ENCODE measurements around the gene AMOTL1. TPM values are rescaled to one million over a fixed set of nuclear protein-coding genes. Genes with fewer than 3 reads are reported as not detected.
"Not testable (repeated sequence)": the region's sequence is repeated elsewhere in the genome, so short reads cannot be mapped to it uniquely, and the experiment has no call there.

The AMOTL1 gene
- total and polyA plus RNA-seq, 3 experiments from 2014 or later: 0.12 to 0.78 (median 0.50) TPM

DNA sequence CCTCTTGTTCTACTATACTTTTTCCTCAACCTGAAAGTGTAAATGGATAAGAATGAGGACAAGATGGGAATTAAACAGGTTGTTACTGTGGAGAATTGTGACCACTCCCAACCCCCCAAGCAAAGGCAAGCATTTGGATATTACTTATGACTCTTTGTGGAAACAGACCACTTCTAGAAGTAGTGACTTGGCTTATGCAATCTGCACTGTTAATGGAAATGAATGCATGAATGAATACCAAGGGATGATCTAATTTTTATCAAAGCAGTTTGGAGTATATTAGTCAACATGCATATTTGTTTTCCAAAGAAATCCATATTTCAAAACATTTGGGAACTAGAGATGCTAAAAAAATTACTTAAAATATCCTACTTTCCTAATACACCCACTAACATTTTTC lies 35.3 kb downstream of the AMOTL1 start:
- Mint-ChIP-seq H3K4me1 (no peaks in the 10 kb centered on the region), H3K4me3 (no peak overlapping the region), H3K27me3 (peaks cover 3 to 17% of the 10 kb centered on the region in 2 donors), H3K27ac (peak overlapping the region in 1 of 8 donors; percentile 51), H3K9me3 (no peaks in the 10 kb centered on the region), H3K36me3 (no peaks in the 10 kb centered on the region)
- Histone ChIP-seq H3K27me3 (ENCODE audit: insufficient read depth, low read length, poor library complexity, severe bottlenecking) (no peaks in the 10 kb centered on the region), H3K36me3 (ENCODE audit: insufficient read depth, low read length) (no peaks in the 10 kb centered on the region), H3K4me1 (ENCODE audit: insufficient read depth, low read length) (no peaks in the 10 kb centered on the region), H3K9me3 (ENCODE audit: low read length) (no peaks in the 10 kb centered on the region), H3K4me3 (ENCODE audit: low read length) (no peak overlapping the region), H3K27ac (ENCODE audit: low read depth, low read length) (no peak overlapping the region)
- POLR2A ChIA-PET: no interaction called here
- CTCF ChIA-PET: no interaction called here
- DNase-seq: no peak

- no peaks in the 10 kb centered on the region for H3K9me3 ChIP-seq (ENCODE audit: low read length)
- no peaks in the 10 kb centered on the region for H3K4me1 Mint-ChIP-seq
- no peak overlapping the region for H3K27ac ChIP-seq (ENCODE audit: low read depth, low read length)
- H3K36me3 Mint-ChIP-seq: no peaks in the 10 kb centered on the region
- H3K4me3 ChIP-seq (ENCODE audit: low read length): no peak overlapping the region
- H3K27me3 Mint-ChIP-seq: peaks cover 3 to 23% of the 10 kb centered on the region in 2 donors
- H3K27ac Mint-ChIP-seq: no peak overlapping the region
- POLR2A ChIA-PET: no interaction called here
- no peak for DNase-seq
- no peaks in the 10 kb centered on the region for H3K9me3 Mint-ChIP-seq
- CTCF ChIA-PET: no interaction called here
- no peaks in the 10 kb centered on the region for H3K36me3 ChIP-seq (ENCODE audit: insufficient read depth, low read length)
- H3K4me3 Mint-ChIP-seq: no peak overlapping the region
- no peaks in the 10 kb centered on the region for H3K27me3 ChIP-seq (ENCODE audit: insufficient read depth, low read length, poor library complexity, severe bottlenecking)
- no peaks in the 10 kb centered on the region for H3K4me1 ChIP-seq (ENCODE audit: insufficient read depth, low read length)
These were observed 36.7 kb downstream of the AMOTL1 start for GRCh38 chr11:94804874-94805273.

GRCh38 chr11:94806014-94806413 lies 37.9 kb downstream of the AMOTL1 start:
- Mint-ChIP-seq H3K4me1 (no peaks in the 10 kb centered on the region), H3K27me3 (peaks cover 3 to 31% of the 10 kb centered on the region in 2 donors), H3K4me3 (no peak overlapping the region), H3K36me3 (no peaks in the 10 kb centered on the region), H3K27ac (no peak overlapping the region), H3K9me3 (no peaks in the 10 kb centered on the region)
- H3K4me1 ChIP-seq (ENCODE audit: insufficient read depth, low read length): no peaks in the 10 kb centered on the region
- no peak overlapping the region for H3K4me3 ChIP-seq (ENCODE audit: low read length)
- no peaks in the 10 kb centered on the region for H3K27me3 ChIP-seq (ENCODE audit: insufficient read depth, low read length, poor library complexity, severe bottlenecking)
- ChIA-PET CTCF (no interaction called here), POLR2A (no interaction called here)
- no peak overlapping the region for H3K27ac ChIP-seq (ENCODE audit: low read depth, low read length)
- H3K9me3 ChIP-seq (ENCODE audit: low read length): no peaks in the 10 kb centered on the region
- no peaks in the 10 kb centered on the region for H3K36me3 ChIP-seq (ENCODE audit: insufficient read depth, low read length)
- no peak for DNase-seq

GRCh38 chr11:94806419-94806818 lies 38.3 kb downstream of the AMOTL1 start:
- CTCF ChIA-PET: no interaction called here
- Histone ChIP-seq H3K27me3 (ENCODE audit: insufficient read depth, low read length, poor library complexity, severe bottlenecking) (no peaks in the 10 kb centered on the region), H3K4me1 (ENCODE audit: insufficient read depth, low read length) (no peaks in the 10 kb centered on the region), H3K9me3 (ENCODE audit: low read length) (no peaks in the 10 kb centered on the region), H3K4me3 (ENCODE audit: low read length) (no peak overlapping the region), H3K27ac (ENCODE audit: low read depth, low read length) (no peak overlapping the region), H3K36me3 (ENCODE audit: insufficient read depth, low read length) (no peaks in the 10 kb centered on the region)
- no peak for DNase-seq
- no peak overlapping the region for H3K27ac Mint-ChIP-seq
- POLR2A ChIA-PET: no interaction called here
- no peaks in the 10 kb centered on the region for H3K4me1 Mint-ChIP-seq
- H3K36me3 Mint-ChIP-seq: no peaks in the 10 kb centered on the region
- H3K27me3 Mint-ChIP-seq: peaks cover 1 to 28% of the 10 kb centered on the region in 2 donors
- H3K4me3 Mint-ChIP-seq: no peak overlapping the region
- no peaks in the 10 kb centered on the region for H3K9me3 Mint-ChIP-seq

- Histone ChIP-seq H3K27me3 (ENCODE audit: insufficient read depth, low read length, poor library complexity, severe bottlenecking) (no peaks in the 10 kb centered on the region), H3K4me3 (ENCODE audit: low read length) (no peak overlapping the region), H3K4me1 (ENCODE audit: insufficient read depth, low read length) (no peaks in the 10 kb centered on the region), H3K36me3 (ENCODE audit: insufficient read depth, low read length) (no peaks in the 10 kb centered on the region), H3K9me3 (ENCODE audit: low read length) (no peaks in the 10 kb centered on the region), H3K27ac (ENCODE audit: low read depth, low read length) (no peak overlapping the region)
- Mint-ChIP-seq H3K4me3 (no peak overlapping the region), H3K4me1 (no peaks in the 10 kb centered on the region), H3K27ac (no peak overlapping the region), H3K36me3 (no peaks in the 10 kb centered on the region), H3K9me3 (no peaks in the 10 kb centered on the region), H3K27me3 (peaks cover 4 to 32% of the 10 kb centered on the region in 2 donors)
- ChIA-PET POLR2A (no interaction called here), CTCF (no interaction called here)
- DNase-seq: no peak
These were observed 41.1 kb downstream of the AMOTL1 start for GRCh38 chr11:94809251-94809650.

DNA sequence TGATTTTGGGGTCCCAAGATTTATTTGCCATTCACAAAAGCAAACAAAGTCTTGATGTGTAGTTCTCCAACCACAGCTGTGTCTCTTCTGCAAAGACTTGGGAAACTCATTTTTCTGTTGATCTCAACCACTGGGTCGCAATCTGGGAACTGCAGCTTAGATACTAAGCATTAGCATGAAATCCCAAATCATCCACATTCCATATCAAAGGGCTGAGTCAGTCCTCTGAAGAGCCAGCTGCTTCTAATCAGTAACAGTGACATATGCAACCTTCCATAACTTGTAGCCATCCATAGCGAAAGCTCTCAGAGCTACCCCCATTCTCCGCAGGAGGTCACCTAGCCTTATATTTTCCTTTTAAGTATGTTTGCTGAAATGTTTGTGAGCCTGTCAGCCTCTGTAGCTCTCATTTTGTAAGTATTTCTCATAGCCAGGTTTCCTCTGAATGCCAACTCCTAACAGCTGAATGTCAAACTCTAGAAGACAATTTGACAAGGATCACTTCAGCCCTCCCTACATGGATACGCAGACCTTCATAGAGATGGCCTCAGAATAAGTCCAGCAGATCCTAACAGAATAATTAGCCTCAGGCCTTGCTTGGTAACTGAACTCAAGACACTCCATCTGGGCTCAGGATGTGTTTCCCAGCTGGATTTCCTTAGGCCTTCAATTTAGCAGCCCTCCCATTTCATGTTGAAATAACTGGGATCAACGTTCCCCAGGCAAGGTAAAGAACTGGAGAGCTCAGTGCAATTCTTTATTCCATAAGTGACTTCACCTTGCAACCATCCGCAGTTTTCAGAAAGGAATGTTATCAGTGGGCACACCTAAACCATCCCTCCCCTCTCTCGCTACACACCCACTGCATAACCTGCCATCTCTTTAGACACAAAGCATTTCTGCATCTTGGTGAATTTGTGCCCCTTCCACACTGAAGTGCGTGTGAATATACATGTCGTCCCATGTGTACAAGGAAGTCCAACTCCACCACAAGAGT lies 44.9 kb downstream of the AMOTL1 start:
- CTCF ChIA-PET; H3K4me3 Mint-ChIP-seq; H3K36me3 Mint-ChIP-seq; H3K27me3 ChIP-seq (ENCODE audit: insufficient read depth, low read length, poor library complexity, severe bottlenecking); H3K27ac ChIP-seq (ENCODE audit: low read depth, low read length); H3K4me1 ChIP-seq (ENCODE audit: insufficient read depth, low read length); H3K9me3 Mint-ChIP-seq; DNase-seq; H3K27ac Mint-ChIP-seq; H3K36me3 ChIP-seq (ENCODE audit: insufficient read depth, low read length); H3K4me3 ChIP-seq (ENCODE audit: low read length); POLR2A ChIA-PET; H3K4me1 Mint-ChIP-seq; H3K9me3 ChIP-seq (ENCODE audit: low read length): not testable (repeated sequence)
- H3K27me3 Mint-ChIP-seq: peaks cover 3 to 28% of the 10 kb centered on the region in 2 donors

DNA sequence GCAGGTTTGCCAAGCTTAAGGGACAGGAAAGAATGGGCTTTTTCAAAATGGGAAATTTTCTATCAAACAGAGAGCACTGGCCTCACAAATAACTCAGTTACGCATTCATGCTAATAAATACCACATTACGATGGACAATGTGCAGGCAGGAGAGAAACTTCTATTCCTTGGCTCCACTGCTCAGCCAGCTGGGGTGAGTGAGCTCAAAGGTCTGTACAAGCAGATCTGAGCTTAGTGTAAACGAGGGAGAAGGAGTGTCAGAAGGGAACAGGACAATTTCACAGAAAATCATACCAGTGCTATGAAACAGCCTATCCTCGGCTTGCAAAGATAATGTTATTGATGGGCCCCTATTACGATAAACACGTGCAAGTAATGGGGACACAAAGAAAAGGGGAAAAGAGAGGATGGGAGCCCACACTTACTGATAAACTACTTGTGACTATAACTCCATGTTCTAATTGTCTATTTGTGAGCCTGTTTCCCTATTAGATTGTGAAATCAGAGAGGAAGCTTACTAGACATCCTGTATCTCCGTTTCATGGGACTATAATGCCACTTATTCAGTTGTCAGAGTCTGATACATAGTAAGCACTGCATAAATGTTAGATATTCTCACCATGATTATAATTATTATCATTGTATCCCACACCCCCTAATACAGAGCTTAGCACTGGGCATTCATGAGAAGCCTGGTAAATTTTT lies 46.3 kb downstream of the AMOTL1 start:
- no peak overlapping the region for H3K27ac Mint-ChIP-seq
- CTCF ChIA-PET: no interaction called here

GRCh38 chr11:94815705-94816344 lies 47.7 kb downstream of the AMOTL1 start:
- H3K4me3 Mint-ChIP-seq: no peak overlapping the region

More for the DNA sequence above, 46.3 kb downstream of the AMOTL1 start:
- Histone ChIP-seq H3K36me3 (ENCODE audit: insufficient read depth, low read length) (no peaks in the 10 kb centered on the region), H3K27ac (ENCODE audit: low read depth, low read length) (no peak overlapping the region), H3K4me1 (ENCODE audit: insufficient read depth, low read length) (no peaks in the 10 kb centered on the region), H3K27me3 (ENCODE audit: insufficient read depth, low read length, poor library complexity, severe bottlenecking) (no peaks in the 10 kb centered on the region), H3K4me3 (ENCODE audit: low read length) (no peak overlapping the region), H3K9me3 (ENCODE audit: low read length) (no peaks in the 10 kb centered on the region)
- H3K27me3 Mint-ChIP-seq: peaks cover 3 to 20% of the 10 kb centered on the region in 2 donors
- POLR2A ChIA-PET: no interaction called here
- no peaks in the 10 kb centered on the region for H3K4me1 Mint-ChIP-seq
- H3K4me3 Mint-ChIP-seq: no peak overlapping the region
- DNase-seq: no peak
- H3K9me3 Mint-ChIP-seq: peaks cover 0 to 4% (median 3%) of the 10 kb centered on the region in 5 donors
- H3K36me3 Mint-ChIP-seq: no peaks in the 10 kb centered on the region

More at GRCh38 chr11:94815705-94816344, 47.7 kb downstream of the AMOTL1 start:
- Histone ChIP-seq H3K36me3 (ENCODE audit: insufficient read depth, low read length) (no peaks in the 10 kb centered on the region), H3K9me3 (ENCODE audit: low read length) (no peaks in the 10 kb centered on the region), H3K4me1 (ENCODE audit: insufficient read depth, low read length) (no peaks in the 10 kb centered on the region), H3K27me3 (ENCODE audit: insufficient read depth, low read length, poor library complexity, severe bottlenecking) (no peaks in the 10 kb centered on the region), H3K4me3 (ENCODE audit: low read length) (no peak overlapping the region), H3K27ac (ENCODE audit: low read depth, low read length) (no peak overlapping the region)
- Mint-ChIP-seq H3K36me3 (no peaks in the 10 kb centered on the region), H3K9me3 (peaks cover 0 to 4% (median 3%) of the 10 kb centered on the region in 5 donors), H3K27me3 (peaks cover 3 to 10% of the 10 kb centered on the region in 2 donors), H3K4me1 (no peaks in the 10 kb centered on the region), H3K27ac (no peak overlapping the region)
- CTCF ChIA-PET: no interaction called here
- POLR2A ChIA-PET: no interaction called here
- no peak for DNase-seq
